HEK293 (cell line): Measurements from ENCODE around the gene KCNB1.

Experiments
- CTCF ChIA-PET: fragments of 350-600 bp; formaldehyde crosslinking; extraction: SDS; loops from one replicate; lab custom pipeline; 2021; ENCODE audit warnings: antibody characterized with exemption; lab: Yijun Ruan, JAX
- POLR2A ChIA-PET: fragments of 300-600 bp; formaldehyde crosslinking; extraction: SDS; loops from one replicate; lab custom pipeline; 2020; ENCODE audit warnings: antibody characterized with exemption, inconsistent platforms; lab: Yijun Ruan, JAX
- H3K27ac ChIP-seq: fragments of 200-500 bp; sonication (Bioruptor generic); 2 replicates; pipeline ENCODE4 v1.5.1; 2014; ENCODE audit warnings: low read depth, low read length, control low read depth, inconsistent platforms; ENCODE audit errors: extremely low read depth
- H3K36me3 ChIP-seq, 2 experiments: fragments of 200-500 bp in 1 of 2; sonication (Bioruptor generic) in 1 of 2; 1 replicate in 1 of 2; 2 replicates in 1 of 2; pipeline ENCODE4 v1.5.1; 2014 to 2017; ENCODE audit warnings: inconsistent platforms in 2 of 2, low read length in 2 of 2; ENCODE audit not compliant: control insufficient read depth in 2 of 2, insufficient read depth in 1 of 2
- H3K4me1 ChIP-seq: fragments of 200-500 bp; sonication (Bioruptor generic); 2 replicates; pipeline ENCODE4 v1.5.1; 2014; ENCODE audit warnings: mild to moderate bottlenecking, low read length, inconsistent platforms; ENCODE audit not compliant: control insufficient read depth, insufficient read depth
- H3K4me3 ChIP-seq: 2 replicates; pipeline ENCODE4 v1.5.1; 2011; ENCODE audit warnings: low read depth, mild to moderate bottlenecking, control low read depth, low read length, moderate library complexity
- H3K9me3 ChIP-seq: fragments of 200-500 bp; sonication (Bioruptor generic); 2 replicates; pipeline ENCODE4 v1.5.1; 2014; ENCODE audit warnings: low read depth, low read length, inconsistent platforms; ENCODE audit not compliant: control insufficient read depth, insufficient read depth
- EGR2 ChIP-seq: fragments of 450-650 bp; formaldehyde crosslinking; IDR thresholded peaks from 2 replicates; pipeline ENCODE4 v1.5.1; 2016; ENCODE audit warnings: low read depth, missing biosample characterization, missing genetic modification characterization
- IKZF3 ChIP-seq: fragments of 450-650 bp; IDR thresholded peaks from 2 replicates; pipeline ENCODE4 v1.5.0; 2018; ENCODE audit warnings: missing biosample characterization, mild to moderate bottlenecking, missing genetic modification characterization, moderate library complexity
- KLF8 ChIP-seq: fragments of 450-650 bp; formaldehyde crosslinking; IDR thresholded peaks from 2 replicates; pipeline ENCODE4 v1.5.1; 2016; ENCODE audit warnings: missing biosample characterization, missing genetic modification characterization
- ZFHX2 ChIP-seq: fragments of 450-650 bp; formaldehyde crosslinking; conservative IDR thresholded peaks from 2 replicates; pipeline ENCODE4 v1.5.1; 2016; ENCODE audit warnings: missing biosample characterization, missing genetic modification characterization
- ZFP37 ChIP-seq: fragments of 450-650 bp; formaldehyde crosslinking; IDR thresholded peaks from 2 replicates; pipeline ENCODE4 v1.5.1; 2016; ENCODE audit warnings: missing biosample characterization, missing genetic modification characterization
- ZIC2 ChIP-seq: fragments of 450-650 bp; formaldehyde crosslinking; IDR thresholded peaks from 2 replicates; pipeline ENCODE4 v1.5.1; 2016; ENCODE audit warnings: missing biosample characterization, missing genetic modification characterization
- ZNF239 ChIP-seq: fragments of 450-650 bp; formaldehyde crosslinking; IDR thresholded peaks from 2 replicates; pipeline ENCODE4 v1.5.1; 2016; ENCODE audit warnings: missing biosample characterization, missing genetic modification characterization
- ZNF423 ChIP-seq: fragments of 450-650 bp; formaldehyde crosslinking; IDR thresholded peaks from 2 replicates; pipeline ENCODE4 v1.5.1; 2016; ENCODE audit warnings: missing biosample characterization, missing genetic modification characterization
- ZNF548 ChIP-seq: fragments of 450-650 bp; formaldehyde crosslinking; IDR thresholded peaks from 2 replicates; pipeline ENCODE4 v1.5.1; 2016; ENCODE audit warnings: missing biosample characterization, missing genetic modification characterization
- ZNF623 ChIP-seq: fragments of 450-650 bp; formaldehyde crosslinking; IDR thresholded peaks from 2 replicates; pipeline ENCODE4 v1.5.1; 2016; ENCODE audit warnings: missing biosample characterization, missing genetic modification characterization
- ZNF626 ChIP-seq: fragments of 450-650 bp; sonication (Bioruptor Pico); formaldehyde crosslinking; IDR thresholded peaks from 2 replicates; pipeline ENCODE4 v1.5.1; 2018; ENCODE audit warnings: missing biosample characterization, missing genetic modification characterization, inconsistent platforms
- ZNF707 ChIP-seq: fragments of 450-650 bp; formaldehyde crosslinking; IDR thresholded peaks from 2 replicates; pipeline ENCODE4 v1.5.1; 2016; ENCODE audit warnings: missing biosample characterization, missing genetic modification characterization
- ZNF837 ChIP-seq: fragments of 450-650 bp; formaldehyde crosslinking; IDR thresholded peaks from 2 replicates; pipeline ENCODE4 v1.5.1; 2016; ENCODE audit warnings: missing biosample characterization, missing genetic modification characterization
- ZSCAN23 ChIP-seq: fragments of 450-650 bp; formaldehyde crosslinking; IDR thresholded peaks from 2 replicates; pipeline ENCODE4 v1.5.1; 2016; ENCODE audit warnings: missing biosample characterization, missing genetic modification characterization
- ZSCAN30 ChIP-seq: fragments of 450-650 bp; IDR thresholded peaks from 2 replicates; pipeline ENCODE4 v1.5.1; 2018; ENCODE audit warnings: missing biosample characterization, mild to moderate bottlenecking, missing genetic modification characterization, moderate library complexity
- TF ChIP-seq, protein P1 (sequence below): fragments of 450-650 bp; formaldehyde crosslinking; IDR thresholded peaks from 2 replicates; pipeline ENCODE4 v1.5.1; 2017; ENCODE audit warnings: missing biosample characterization, mild to moderate bottlenecking, missing genetic modification characterization, moderate library complexity
- TF ChIP-seq, protein P2 (sequence below): fragments of 450-650 bp; formaldehyde crosslinking; IDR thresholded peaks from 2 replicates; pipeline ENCODE4 v1.5.1; 2016; ENCODE audit warnings: missing biosample characterization, missing genetic modification characterization
- TF ChIP-seq, protein P3 (sequence below): fragments of 450-650 bp; IDR thresholded peaks from 2 replicates; pipeline ENCODE4 v1.5.1; 2018; ENCODE audit warnings: missing biosample characterization, mild to moderate bottlenecking, missing genetic modification characterization
- TF ChIP-seq, protein P4 (sequence below): fragments of 450-650 bp; formaldehyde crosslinking; IDR thresholded peaks from 2 replicates; pipeline ENCODE4 v1.5.1; 2016; ENCODE audit warnings: missing biosample characterization, missing genetic modification characterization
- TF ChIP-seq, protein P5 (sequence below): fragments of 450-650 bp; formaldehyde crosslinking; IDR thresholded peaks from 2 replicates; pipeline ENCODE4 v1.5.1; 2016; ENCODE audit warnings: missing biosample characterization, missing genetic modification characterization, low read depth
- TF ChIP-seq, protein P6 (sequence below): fragments of 450-650 bp; formaldehyde crosslinking; IDR thresholded peaks from 2 replicates; pipeline ENCODE4 v1.5.1; 2016; ENCODE audit warnings: missing biosample characterization, missing genetic modification characterization

KCNB1 gene

DNA sequence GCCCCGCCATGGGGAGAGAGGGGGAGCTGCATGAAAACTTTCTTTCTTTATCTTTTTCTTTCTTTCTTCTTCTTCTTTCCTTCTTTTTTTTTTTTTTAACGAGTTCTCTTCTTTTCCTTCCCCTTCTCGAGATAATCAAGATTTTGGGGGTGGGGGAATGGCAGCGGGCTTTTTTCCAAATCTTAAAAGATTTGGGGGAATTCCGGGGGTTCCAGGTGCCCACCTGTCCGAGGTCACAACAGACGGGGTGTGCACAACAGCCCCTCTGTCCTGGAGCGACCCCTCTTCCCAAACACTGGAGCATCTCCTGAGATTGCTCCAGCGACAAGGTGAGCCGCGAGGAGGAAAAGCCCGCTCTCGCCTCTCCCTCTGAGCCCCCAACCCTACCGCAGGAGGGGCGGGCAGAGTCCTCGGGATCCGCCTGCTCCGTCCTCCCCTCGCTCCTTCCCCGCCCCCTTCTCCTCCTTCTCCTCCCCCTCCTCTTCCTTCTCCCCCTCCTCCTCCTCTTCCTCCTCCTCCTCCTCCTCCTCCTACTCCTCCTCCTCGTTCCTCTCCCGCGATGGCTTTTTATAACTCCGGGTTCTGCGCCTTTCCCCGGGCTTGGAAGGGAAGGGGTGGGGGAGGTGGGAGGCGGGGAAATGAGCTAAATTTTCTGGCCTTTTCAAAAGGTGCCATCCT, 689 bp upstream of the KCNB1 start (continued):
- peak; percentile 98 for TF ChIP-seq EGR2 (tag by site-specific recombination)
- TF ChIP-seq, protein P1, sequence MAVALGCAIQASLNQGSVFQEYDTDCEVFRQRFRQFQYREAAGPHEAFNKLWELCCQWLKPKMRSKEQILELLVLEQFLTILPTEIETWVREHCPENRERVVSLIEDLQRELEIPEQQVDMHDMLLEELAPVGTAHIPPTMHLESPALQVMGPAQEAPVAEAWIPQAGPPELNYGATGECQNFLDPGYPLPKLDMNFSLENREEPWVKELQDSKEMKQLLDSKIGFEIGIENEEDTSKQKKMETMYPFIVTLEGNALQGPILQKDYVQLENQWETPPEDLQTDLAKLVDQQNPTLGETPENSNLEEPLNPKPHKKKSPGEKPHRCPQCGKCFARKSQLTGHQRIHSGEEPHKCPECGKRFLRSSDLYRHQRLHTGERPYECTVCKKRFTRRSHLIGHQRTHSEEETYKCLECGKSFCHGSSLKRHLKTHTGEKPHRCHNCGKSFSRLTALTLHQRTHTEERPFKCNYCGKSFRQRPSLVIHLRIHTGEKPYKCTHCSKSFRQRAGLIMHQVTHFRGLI (tag by site-specific recombination): no peak

DNA sequence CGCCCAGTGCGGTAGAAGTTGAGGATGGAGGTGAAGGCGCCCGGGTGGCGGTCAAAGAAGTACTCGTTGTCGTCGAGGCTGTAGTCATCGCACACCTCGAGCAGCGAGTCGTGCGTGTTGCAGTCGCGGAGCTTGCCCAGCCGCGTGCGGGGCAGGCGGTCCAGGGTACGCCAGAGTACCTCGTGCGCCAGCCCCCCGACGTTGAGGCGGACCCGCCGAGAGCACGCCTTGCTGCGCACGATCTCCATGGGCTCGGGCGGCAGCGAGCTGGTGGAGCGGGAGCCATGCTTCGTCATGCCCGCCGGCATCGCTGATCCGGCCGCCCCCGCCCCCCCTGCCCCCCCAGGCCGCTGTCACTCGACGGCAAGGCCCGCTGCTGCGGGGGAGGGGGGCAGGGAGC, 295 bp downstream of the KCNB1 start:
- no peak for TF ChIP-seq ZNF623 (tag by site-specific recombination)
- TF ChIP-seq, protein P2, sequence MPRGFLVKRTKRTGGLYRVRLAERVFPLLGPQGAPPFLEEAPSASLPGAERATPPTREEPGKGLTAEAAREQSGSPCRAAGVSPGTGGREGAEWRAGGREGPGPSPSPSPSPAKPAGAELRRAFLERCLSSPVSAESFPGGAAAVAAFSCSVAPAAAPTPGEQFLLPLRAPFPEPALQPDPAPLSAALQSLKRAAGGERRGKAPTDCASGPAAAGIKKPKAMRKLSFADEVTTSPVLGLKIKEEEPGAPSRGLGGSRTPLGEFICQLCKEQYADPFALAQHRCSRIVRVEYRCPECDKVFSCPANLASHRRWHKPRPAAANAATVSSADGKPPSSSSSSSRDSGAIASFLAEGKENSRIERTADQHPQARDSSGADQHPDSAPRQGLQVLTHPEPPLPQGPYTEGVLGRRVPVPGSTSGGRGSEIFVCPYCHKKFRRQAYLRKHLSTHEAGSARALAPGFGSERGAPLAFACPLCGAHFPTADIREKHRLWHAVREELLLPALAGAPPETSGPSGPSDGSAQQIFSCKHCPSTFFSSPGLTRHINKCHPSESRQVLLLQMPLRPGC (tag by site-specific recombination): no peak
- TF ChIP-seq ZNF423 (tag by site-specific recombination): no peak
- no peak for TF ChIP-seq ZNF707 (tag by site-specific recombination)
- ChIA-PET CTCF (interaction anchor here (0.8 to 6.1 kb wide), 3 partner anchors 15 to 146 kb away, joined by 3 to 118 read pairs (median 5); no protein-coding TSS in a partner anchor), POLR2A (no interaction called here)

DNA sequence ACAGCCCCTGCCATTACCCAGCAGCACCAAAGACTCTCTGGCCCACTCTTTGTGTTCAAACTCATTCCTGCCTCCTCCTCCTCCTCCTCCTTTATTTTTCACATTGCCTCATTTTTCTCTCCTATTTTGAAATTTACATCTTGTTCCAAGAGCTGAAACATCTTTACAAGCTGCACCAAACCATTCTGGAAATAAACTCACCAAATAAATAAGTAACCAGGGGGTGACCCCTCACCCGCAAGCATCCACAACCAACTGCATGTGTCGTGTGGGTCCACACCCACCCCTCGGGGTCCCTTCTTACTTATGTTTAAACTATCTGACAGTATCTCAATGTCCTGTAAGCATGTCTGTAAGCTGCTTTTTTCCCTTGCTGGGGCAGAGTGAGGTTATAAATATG, 1.4 kb downstream of the KCNB1 start:
- ChIA-PET CTCF (interaction anchor here (0.6 to 0.8 kb wide), 2 partner anchors 14 to 45 kb away, joined by 3 read pairs; no protein-coding TSS in a partner anchor), POLR2A (no interaction called here)
- no peaks in the 10 kb centered on the region for H3K9me3 ChIP-seq
- H3K4me1 ChIP-seq: 0 out of 2 replicates have a peak, but pooled peaks cover 4% of the 10 kb centered on the region
- no peak overlapping the region for H3K27ac ChIP-seq
- H3K4me3 ChIP-seq: no peak overlapping the region
- H3K36me3 ChIP-seq: no peaks in the 10 kb centered on the region
- TF ChIP-seq ZSCAN30 (tag by site-specific recombination): no peak
- TF ChIP-seq ZNF626 (tag by site-specific recombination): no peak
- TF ChIP-seq IKZF3 (tag by site-specific recombination): no peak
- TF ChIP-seq ZSCAN23 (tag by site-specific recombination): no peak
- TF ChIP-seq ZNF548: no peak
- TF ChIP-seq, protein P3, sequence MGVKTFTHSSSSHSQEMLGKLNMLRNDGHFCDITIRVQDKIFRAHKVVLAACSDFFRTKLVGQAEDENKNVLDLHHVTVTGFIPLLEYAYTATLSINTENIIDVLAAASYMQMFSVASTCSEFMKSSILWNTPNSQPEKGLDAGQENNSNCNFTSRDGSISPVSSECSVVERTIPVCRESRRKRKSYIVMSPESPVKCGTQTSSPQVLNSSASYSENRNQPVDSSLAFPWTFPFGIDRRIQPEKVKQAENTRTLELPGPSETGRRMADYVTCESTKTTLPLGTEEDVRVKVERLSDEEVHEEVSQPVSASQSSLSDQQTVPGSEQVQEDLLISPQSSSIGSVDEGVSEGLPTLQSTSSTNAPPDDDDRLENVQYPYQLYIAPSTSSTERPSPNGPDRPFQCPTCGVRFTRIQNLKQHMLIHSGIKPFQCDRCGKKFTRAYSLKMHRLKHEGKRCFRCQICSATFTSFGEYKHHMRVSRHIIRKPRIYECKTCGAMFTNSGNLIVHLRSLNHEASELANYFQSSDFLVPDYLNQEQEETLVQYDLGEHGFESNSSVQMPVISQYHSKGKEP (tag by site-specific recombination): no peak
- no peak for TF ChIP-seq KLF8 (tag by site-specific recombination)
- TF ChIP-seq, protein P4, sequence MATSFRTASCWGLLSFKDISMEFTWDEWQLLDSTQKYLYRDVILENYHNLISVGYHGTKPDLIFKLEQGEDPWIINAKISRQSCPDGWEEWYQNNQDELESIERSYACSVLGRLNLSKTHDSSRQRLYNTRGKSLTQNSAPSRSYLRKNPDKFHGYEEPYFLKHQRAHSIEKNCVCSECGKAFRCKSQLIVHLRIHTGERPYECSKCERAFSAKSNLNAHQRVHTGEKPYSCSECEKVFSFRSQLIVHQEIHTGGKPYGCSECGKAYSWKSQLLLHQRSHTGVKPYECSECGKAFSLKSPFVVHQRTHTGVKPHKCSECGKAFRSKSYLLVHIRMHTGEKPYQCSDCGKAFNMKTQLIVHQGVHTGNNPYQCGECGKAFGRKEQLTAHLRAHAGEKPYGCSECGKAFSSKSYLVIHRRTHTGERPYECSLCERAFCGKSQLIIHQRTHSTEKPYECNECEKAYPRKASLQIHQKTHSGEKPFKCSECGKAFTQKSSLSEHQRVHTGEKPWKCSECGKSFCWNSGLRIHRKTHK (tag by site-specific recombination): no peak
- no peak for TF ChIP-seq ZFHX2 (tag by site-specific recombination)
- TF ChIP-seq ZNF239 (tag by site-specific recombination): no peak
- TF ChIP-seq, protein P5, sequence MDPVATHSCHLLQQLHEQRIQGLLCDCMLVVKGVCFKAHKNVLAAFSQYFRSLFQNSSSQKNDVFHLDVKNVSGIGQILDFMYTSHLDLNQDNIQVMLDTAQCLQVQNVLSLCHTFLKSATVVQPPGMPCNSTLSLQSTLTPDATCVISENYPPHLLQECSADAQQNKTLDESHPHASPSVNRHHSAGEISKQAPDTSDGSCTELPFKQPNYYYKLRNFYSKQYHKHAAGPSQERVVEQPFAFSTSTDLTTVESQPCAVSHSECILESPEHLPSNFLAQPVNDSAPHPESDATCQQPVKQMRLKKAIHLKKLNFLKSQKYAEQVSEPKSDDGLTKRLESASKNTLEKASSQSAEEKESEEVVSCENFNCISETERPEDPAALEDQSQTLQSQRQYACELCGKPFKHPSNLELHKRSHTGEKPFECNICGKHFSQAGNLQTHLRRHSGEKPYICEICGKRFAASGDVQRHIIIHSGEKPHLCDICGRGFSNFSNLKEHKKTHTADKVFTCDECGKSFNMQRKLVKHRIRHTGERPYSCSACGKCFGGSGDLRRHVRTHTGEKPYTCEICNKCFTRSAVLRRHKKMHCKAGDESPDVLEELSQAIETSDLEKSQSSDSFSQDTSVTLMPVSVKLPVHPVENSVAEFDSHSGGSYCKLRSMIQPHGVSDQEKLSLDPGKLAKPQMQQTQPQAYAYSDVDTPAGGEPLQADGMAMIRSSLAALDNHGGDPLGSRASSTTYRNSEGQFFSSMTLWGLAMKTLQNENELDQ (tag by site-specific recombination): no peak
- TF ChIP-seq, protein P6, sequence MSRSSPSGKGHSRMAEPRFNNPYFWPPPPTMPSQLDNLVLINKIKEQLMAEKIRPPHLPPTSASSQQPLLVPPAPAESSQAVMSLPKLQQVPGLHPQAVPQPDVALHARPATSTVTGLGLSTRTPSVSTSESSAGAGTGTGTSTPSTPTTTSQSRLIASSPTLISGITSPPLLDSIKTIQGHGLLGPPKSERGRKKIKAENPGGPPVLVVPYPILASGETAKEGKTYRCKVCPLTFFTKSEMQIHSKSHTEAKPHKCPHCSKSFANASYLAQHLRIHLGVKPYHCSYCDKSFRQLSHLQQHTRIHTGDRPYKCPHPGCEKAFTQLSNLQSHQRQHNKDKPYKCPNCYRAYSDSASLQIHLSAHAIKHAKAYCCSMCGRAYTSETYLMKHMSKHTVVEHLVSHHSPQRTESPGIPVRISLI (tag by site-specific recombination): no peak
- no peak for TF ChIP-seq ZIC2 (tag by site-specific recombination)
- no peak for TF ChIP-seq ZFP37 (tag by site-specific recombination)
- TF ChIP-seq ZNF837 (tag by site-specific recombination): no peak

More for the DNA sequence above, 295 bp downstream of the KCNB1 start:
- no peak overlapping the region for H3K4me3 ChIP-seq
- H3K36me3 ChIP-seq: no peaks in the 10 kb centered on the region
- no peak overlapping the region for H3K27ac ChIP-seq
- 0 out of 2 replicates have a peak, but pooled peaks cover 4% of the 10 kb centered on the region for H3K4me1 ChIP-seq
- H3K9me3 ChIP-seq: no peaks in the 10 kb centered on the region
